ENCODE measurements around the gene PSMD3.
"Not testable (repeated sequence)": the region's sequence is repeated elsewhere in the genome, so short reads cannot be mapped to it uniquely, and the experiment has no call there.

Gene PSMD3

GRCh38 chr17:39939106-39939505, 41.5 kb upstream of the PSMD3 start:
- TF ChIP-seq, protein P1, sequence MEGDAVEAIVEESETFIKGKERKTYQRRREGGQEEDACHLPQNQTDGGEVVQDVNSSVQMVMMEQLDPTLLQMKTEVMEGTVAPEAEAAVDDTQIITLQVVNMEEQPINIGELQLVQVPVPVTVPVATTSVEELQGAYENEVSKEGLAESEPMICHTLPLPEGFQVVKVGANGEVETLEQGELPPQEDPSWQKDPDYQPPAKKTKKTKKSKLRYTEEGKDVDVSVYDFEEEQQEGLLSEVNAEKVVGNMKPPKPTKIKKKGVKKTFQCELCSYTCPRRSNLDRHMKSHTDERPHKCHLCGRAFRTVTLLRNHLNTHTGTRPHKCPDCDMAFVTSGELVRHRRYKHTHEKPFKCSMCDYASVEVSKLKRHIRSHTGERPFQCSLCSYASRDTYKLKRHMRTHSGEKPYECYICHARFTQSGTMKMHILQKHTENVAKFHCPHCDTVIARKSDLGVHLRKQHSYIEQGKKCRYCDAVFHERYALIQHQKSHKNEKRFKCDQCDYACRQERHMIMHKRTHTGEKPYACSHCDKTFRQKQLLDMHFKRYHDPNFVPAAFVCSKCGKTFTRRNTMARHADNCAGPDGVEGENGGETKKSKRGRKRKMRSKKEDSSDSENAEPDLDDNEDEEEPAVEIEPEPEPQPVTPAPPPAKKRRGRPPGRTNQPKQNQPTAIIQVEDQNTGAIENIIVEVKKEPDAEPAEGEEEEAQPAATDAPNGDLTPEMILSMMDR (IDR thresholded peaks at IDR 0.05; ENCODE audit: borderline replicate concordance, insufficient read depth, low read depth, low read length) = no peak
- no peak overlapping the region for H3K4me3 ChIP-seq (ENCODE audit: low read depth, low read length)

GRCh38 chr17:39939588-39940419, 40.8 kb upstream of the PSMD3 start:
- TF ChIP-seq, protein P1 (IDR thresholded peaks at IDR 0.05; ENCODE audit: borderline replicate concordance, insufficient read depth, low read depth, low read length) = peak; percentile 43; the same call in 1 of the 2 replicates
- no peak overlapping the region for H3K4me3 ChIP-seq (ENCODE audit: low read depth, low read length)

DNA sequence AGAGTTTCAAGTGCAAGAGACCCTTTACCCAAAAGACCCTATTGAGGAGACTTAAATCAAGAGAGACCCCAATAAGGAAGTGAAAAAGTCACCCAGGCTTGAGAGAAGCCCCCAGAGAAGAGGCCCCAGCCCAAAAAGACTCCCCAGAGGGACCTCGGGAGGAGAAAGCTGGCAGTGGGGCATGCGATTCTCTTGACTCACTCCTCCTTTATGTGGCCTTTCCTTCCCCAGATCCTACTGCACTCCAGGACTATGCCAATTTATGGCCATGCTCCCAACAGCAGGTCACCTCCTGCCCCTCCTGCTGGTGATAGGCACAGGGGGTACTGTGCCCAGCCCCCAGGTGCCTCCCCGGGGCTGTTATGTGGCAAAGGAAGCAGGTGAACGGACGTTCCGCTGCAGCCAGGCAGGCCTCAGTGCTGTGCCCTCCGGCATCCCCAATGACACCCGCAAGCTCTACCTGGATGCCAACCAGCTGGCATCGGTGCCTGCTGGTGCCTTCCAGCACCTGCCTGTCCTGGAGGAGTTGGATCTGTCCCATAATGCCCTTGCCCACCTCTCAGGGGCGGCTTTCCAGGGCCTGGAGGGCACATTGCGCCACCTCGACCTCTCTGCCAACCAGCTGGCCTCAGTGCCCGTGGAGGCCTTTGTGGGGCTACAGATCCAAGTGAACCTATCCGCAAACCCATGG, 36.8 kb upstream of the PSMD3 start:
- no peak overlapping the region for H3K4me3 ChIP-seq (ENCODE audit: low read depth, low read length)
- TF ChIP-seq, protein P1 (IDR thresholded peaks at IDR 0.05; ENCODE audit: borderline replicate concordance, insufficient read depth, low read depth, low read length) = no peak

GRCh38 chr17:39944393-39944711, 36.3 kb upstream of the PSMD3 start:
- TF ChIP-seq, protein P1 (IDR thresholded peaks at IDR 0.05; ENCODE audit: borderline replicate concordance, insufficient read depth, low read depth, low read length) = no peak
- H3K4me3 ChIP-seq (ENCODE audit: low read depth, low read length) = no peak overlapping the region

- TF ChIP-seq, protein P1 (IDR thresholded peaks at IDR 0.05; ENCODE audit: borderline replicate concordance, insufficient read depth, low read depth, low read length) = no peak
- no peak overlapping the region for H3K4me3 ChIP-seq (ENCODE audit: low read depth, low read length)
Measured at GRCh38 chr17:39946551-39947330, 33.9 kb upstream of the PSMD3 start.

DNA sequence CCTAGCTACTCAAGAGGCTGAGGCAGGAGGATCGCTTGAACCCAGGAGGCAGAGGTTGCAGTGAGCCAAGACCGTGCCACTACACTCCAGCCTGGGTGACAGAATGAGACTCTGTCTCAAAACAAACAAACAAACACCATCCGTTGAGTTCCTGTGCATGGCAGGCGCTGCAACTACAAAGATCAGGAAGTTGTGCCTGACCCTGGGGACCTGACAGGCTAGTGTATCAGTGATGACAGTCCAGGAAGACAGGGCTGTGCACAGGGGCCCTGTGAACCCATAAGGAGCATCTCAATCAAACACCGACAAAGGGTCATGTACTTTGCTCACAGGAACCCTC, 32.1 kb upstream of the PSMD3 start:
- not testable (repeated sequence) for H3K4me3 ChIP-seq (ENCODE audit: low read depth, low read length)

DNA sequence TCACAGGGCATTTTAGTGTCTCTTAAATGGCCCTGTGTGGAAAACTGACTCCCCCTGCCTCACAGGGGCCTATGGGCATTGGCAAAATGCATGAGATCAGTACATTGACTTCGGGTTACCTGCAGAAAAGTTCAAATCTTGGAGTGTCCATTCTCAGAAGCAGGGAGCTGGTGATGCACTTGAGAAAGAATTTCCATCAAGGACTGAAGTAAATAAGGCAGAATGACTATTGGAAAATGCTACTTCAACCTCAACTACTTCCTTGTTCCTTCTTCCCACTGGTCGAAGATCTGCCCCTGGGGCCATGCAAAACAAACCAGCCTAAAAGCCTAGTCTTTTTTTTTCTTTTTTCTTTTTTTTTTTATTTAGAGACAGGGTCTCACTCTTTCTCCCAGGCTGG, 31.6 kb upstream of the PSMD3 start:
- no peak overlapping the region for H3K4me3 ChIP-seq (ENCODE audit: low read depth, low read length)
- TF ChIP-seq, protein P1 (IDR thresholded peaks at IDR 0.05; ENCODE audit: borderline replicate concordance, insufficient read depth, low read depth, low read length) = no peak

All from GM12875 (cell line).